CD4-positive, alpha-beta T cell treated with Interleukin-15 for 1 hour (primary cell): ENCODE measurements around the gene ESR2.
"Not testable (repeated sequence)": the region's sequence is repeated elsewhere in the genome, so short reads cannot be mapped to it uniquely, and the experiment has no call there.

Experiments
- DNase-seq: peaks from one replicate; pipeline ENCODE4 v3.0.0-alpha.2; 2020

Gene ESR2

GRCh38 chr14:64195199-64195598, 99.0 kb downstream of the ESR2 start:
- no peak for DNase-seq

GRCh38 chr14:64194404-64194803, 99.8 kb downstream of the ESR2 start:
- no peak for DNase-seq

- DNase-seq, result no peak
These were observed 100.3 kb downstream of the ESR2 start for GRCh38 chr14:64193821-64194220.

GRCh38 chr14:64191756-64192155, 102.4 kb downstream of the ESR2 start:
- no peak for DNase-seq

GRCh38 chr14:64190974-64191502, 103.1 kb downstream of the ESR2 start:
- no peak for DNase-seq

GRCh38 chr14:64187331-64187730, 106.8 kb downstream of the ESR2 start:
- no peak for DNase-seq

- DNase-seq, result no peak
These were observed 107.7 kb downstream of the ESR2 start for GRCh38 chr14:64186231-64187129.

- no peak for DNase-seq
These were observed 109.0 kb downstream of the ESR2 start for GRCh38 chr14:64185184-64185583.

GRCh38 chr14:64184103-64184729, 110.0 kb downstream of the ESR2 start:
- no peak for DNase-seq

- DNase-seq, result not testable (repeated sequence)
These were observed 111.3 kb downstream of the ESR2 start for GRCh38 chr14:64182908-64183307.

GRCh38 chr14:64178814-64179213, 115.4 kb downstream of the ESR2 start:
- DNase-seq, result no peak

GRCh38 chr14:64176330-64176729, 117.8 kb downstream of the ESR2 start:
- DNase-seq, result no peak

- no peak for DNase-seq
These were observed 119.0 kb downstream of the ESR2 start for GRCh38 chr14:64174922-64175782.

- DNase-seq, result no peak
These were observed 124.0 kb downstream of the ESR2 start for GRCh38 chr14:64170181-64170580.

GRCh38 chr14:64159588-64159987, 134.6 kb downstream of the ESR2 start:
- DNase-seq, result no peak

GRCh38 chr14:64158608-64159007, 135.6 kb downstream of the ESR2 start:
- DNase-seq, result no peak

- no peak for DNase-seq
These were observed 144.2 kb downstream of the ESR2 start for GRCh38 chr14:64149921-64150320.

GRCh38 chr14:64147126-64147790, 146.9 kb downstream of the ESR2 start:
- no peak for DNase-seq

GRCh38 chr14:64137657-64138290, 156.4 kb downstream of the ESR2 start:
- no peak for DNase-seq

- no peak for DNase-seq
These were observed 167.6 kb downstream of the ESR2 start for GRCh38 chr14:64126548-64126947.

GRCh38 chr14:64125270-64125669, 168.9 kb downstream of the ESR2 start:
- no peak for DNase-seq

GRCh38 chr14:64123241-64123822, 170.8 kb downstream of the ESR2 start:
- no peak for DNase-seq
